HepG2 (cell line): Measurements from ENCODE around the gene LLGL2. TPM values are rescaled to one million over a fixed set of nuclear protein-coding genes. Genes with fewer than 3 reads are reported as not detected.
A peak's percentile ranks its signal among the peaks of the same experiment; 100 is the strongest.

Experiments
- PATZ1 ChIP-seq: sonication (generic); formaldehyde crosslinking; IDR thresholded peaks from 2 replicates; pipeline ENCODE4 v1.4.0; 2020; ENCODE audit warnings: missing genetic modification reagents
- ZNF609 ChIP-seq: sonication (generic); formaldehyde crosslinking; IDR thresholded peaks from 2 replicates; pipeline ENCODE4 v1.4.0; 2020; ENCODE audit warnings: mild to moderate bottlenecking, missing genetic modification reagents, borderline replicate concordance
- ZNF816 ChIP-seq: sonication (generic); formaldehyde crosslinking; IDR thresholded peaks from 2 replicates; pipeline ENCODE4 v1.8.0; 2022; ENCODE audit warnings: missing genetic modification reagents, mild to moderate bottlenecking, borderline replicate concordance
- polyA plus RNA-seq, 8 experiments: library from polyadenylated mRNA; depleted of rRNA in 3 of 8; stranded (reverse) in 7 of 8; unstranded in 1 of 8; fragments of >200 nt; fragmentation: Illumina TruSeq in 4 of 8; extraction: Trizol in 4 of 8; gene quantifications; 2 replicates each; pipeline versions ENCODE4 v1.2.1 to v1.2.3, GENCODE V29; 2011 to 2016; ENCODE audit warnings: low read depth in 4 of 8, missing spikeins in 1 of 8, mixed read lengths in 1 of 8; ENCODE audit not compliant: insufficient read depth in 1 of 8
- total RNA-seq, 5 experiments: library from RNA; depleted of rRNA; stranded (reverse); fragments of >200 nt; fragmentation: Illumina TruSeq; extraction: Trizol; gene quantifications; 2 replicates each; pipeline ENCODE4 v1.2.3, GENCODE V29; 2016; ENCODE audit warnings: low read depth in 1 of 5

The LLGL2 gene
- total and polyA plus RNA-seq, 2 of the 13 experiments (the other 11 are each of a cell fraction or from before 2014, with no cell fraction given) = 83.0 to 86.7 TPM

GRCh38 chr17:75525806-75526554 lies 483 bp downstream of the LLGL2 start (continued):
- TF ChIP-seq ZNF609 (CRISPR knock-in tag) = no peak
- peak; percentile 47; the same call in 1 of the 2 replicates for TF ChIP-seq PATZ1 (CRISPR knock-in tag)
- no peak for TF ChIP-seq ZNF816 (CRISPR knock-in tag)
